Mesothelial cell of epicardium (in vitro differentiated cells): ENCODE measurements around the gene MXRA8. TPM values are rescaled to one million over a fixed set of nuclear protein-coding genes. Genes with fewer than 3 reads are reported as not detected.

Experiments used
- DNase-seq, 2 experiments: peaks; one replicate each; pipeline ENCODE4 v3.0.0; 2021; ENCODE audit warnings: low spot score in 2 of 2; ENCODE audit not compliant: unreplicated experiment in 2 of 2
- H3K27ac Mint-ChIP-seq: 2 replicates; pipeline ENCODE4 v1.8.0; 2021; ENCODE audit warnings: mixed read lengths
- H3K27me3 Mint-ChIP-seq: 2 replicates; pipeline ENCODE4 v1.8.0; 2021; ENCODE audit warnings: low read depth, mixed read lengths
- H3K36me3 Mint-ChIP-seq: 2 replicates; pipeline ENCODE4 v1.8.0; 2021; ENCODE audit warnings: mixed read lengths
- H3K4me1 Mint-ChIP-seq: 2 replicates; pipeline ENCODE4 v1.8.0; 2021; ENCODE audit warnings: mixed read lengths
- H3K4me3 Mint-ChIP-seq: 2 replicates; pipeline ENCODE4 v1.8.0; 2021; ENCODE audit warnings: mild to moderate bottlenecking, moderate library complexity, mixed read lengths
- H3K9me3 Mint-ChIP-seq: 2 replicates; pipeline ENCODE4 v1.8.0; 2021; ENCODE audit warnings: mixed read lengths
- total RNA-seq: library from RNA; stranded (reverse); gene quantifications from 3 replicates; pipeline ENCODE4 v1.2.1, GENCODE V29; 2021
- TF ChIP-seq, protein P1 (sequence below): fragments of 200-600 bp; sonication (generic); IDR thresholded peaks from one replicate; pipeline ENCODE4 v1.5.0; 2021; ENCODE audit warnings: antibody characterized with exemption; ENCODE audit not compliant: unreplicated experiment

MXRA8 gene
- total RNA-seq, 1 donor from 2014 or later, result 157 TPM

GRCh38 chr1:1332031-1332755 is 26.2 kb downstream of the MXRA8 start:
- Mint-ChIP-seq H3K36me3 (no peaks in the 10 kb centered on the region), H3K4me1 (peaks cover 3% of the 10 kb centered on the region)

GRCh38 chr1:1331068-1331965 is 27.0 kb downstream of the MXRA8 start, which contains the start of gene TAS1R3:
Gene TAS1R3 (plus strand): TSS chr1:1331280. CDS start chr1:1331346, 66 bp downstream.
- H3K27me3 Mint-ChIP-seq, result no peaks in the 10 kb centered on the region
- H3K27ac Mint-ChIP-seq, result no peak within 1 kb of the TSS
- H3K36me3 Mint-ChIP-seq, result no peaks in the 10 kb centered on the region
- no peaks in the 10 kb centered on the region for H3K9me3 Mint-ChIP-seq
- H3K4me1 Mint-ChIP-seq, result peaks cover 3% of the 10 kb centered on the region
- TF ChIP-seq, protein P1, sequence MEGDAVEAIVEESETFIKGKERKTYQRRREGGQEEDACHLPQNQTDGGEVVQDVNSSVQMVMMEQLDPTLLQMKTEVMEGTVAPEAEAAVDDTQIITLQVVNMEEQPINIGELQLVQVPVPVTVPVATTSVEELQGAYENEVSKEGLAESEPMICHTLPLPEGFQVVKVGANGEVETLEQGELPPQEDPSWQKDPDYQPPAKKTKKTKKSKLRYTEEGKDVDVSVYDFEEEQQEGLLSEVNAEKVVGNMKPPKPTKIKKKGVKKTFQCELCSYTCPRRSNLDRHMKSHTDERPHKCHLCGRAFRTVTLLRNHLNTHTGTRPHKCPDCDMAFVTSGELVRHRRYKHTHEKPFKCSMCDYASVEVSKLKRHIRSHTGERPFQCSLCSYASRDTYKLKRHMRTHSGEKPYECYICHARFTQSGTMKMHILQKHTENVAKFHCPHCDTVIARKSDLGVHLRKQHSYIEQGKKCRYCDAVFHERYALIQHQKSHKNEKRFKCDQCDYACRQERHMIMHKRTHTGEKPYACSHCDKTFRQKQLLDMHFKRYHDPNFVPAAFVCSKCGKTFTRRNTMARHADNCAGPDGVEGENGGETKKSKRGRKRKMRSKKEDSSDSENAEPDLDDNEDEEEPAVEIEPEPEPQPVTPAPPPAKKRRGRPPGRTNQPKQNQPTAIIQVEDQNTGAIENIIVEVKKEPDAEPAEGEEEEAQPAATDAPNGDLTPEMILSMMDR, result no peak
- H3K4me3 Mint-ChIP-seq, result no peak within 1 kb of the TSS
- DNase-seq, result no peak

More at GRCh38 chr1:1332031-1332755, 26.2 kb downstream of the MXRA8 start:
- no peak for DNase-seq
- no peaks in the 10 kb centered on the region for H3K9me3 Mint-ChIP-seq
- TF ChIP-seq, protein P1, result no peak
- no peaks in the 10 kb centered on the region for H3K27me3 Mint-ChIP-seq
- no peak overlapping the region for H3K27ac Mint-ChIP-seq
- H3K4me3 Mint-ChIP-seq, result no peak overlapping the region

- Mint-ChIP-seq H3K36me3 (no peaks in the 10 kb centered on the region), H3K4me3 (no peak overlapping the region), H3K27me3 (no peaks in the 10 kb centered on the region), H3K27ac (no peak overlapping the region), H3K9me3 (no peaks in the 10 kb centered on the region), H3K4me1 (peaks cover 5% of the 10 kb centered on the region)
- DNase-seq, result no peak
- TF ChIP-seq, protein P1, result no peak
Measured at GRCh38 chr1:1330366-1331067, 27.8 kb downstream of the MXRA8 start.

GRCh38 chr1:1329304-1330210 is 28.8 kb downstream of the MXRA8 start:
- H3K4me3 Mint-ChIP-seq, result no peak overlapping the region
- no peaks in the 10 kb centered on the region for H3K9me3 Mint-ChIP-seq
- no peak overlapping the region for H3K27ac Mint-ChIP-seq
- no peaks in the 10 kb centered on the region for H3K36me3 Mint-ChIP-seq
- TF ChIP-seq, protein P1, result no peak
- peaks cover 5% of the 10 kb centered on the region for H3K4me1 Mint-ChIP-seq
- no peak for DNase-seq
- no peaks in the 10 kb centered on the region for H3K27me3 Mint-ChIP-seq

DNA sequence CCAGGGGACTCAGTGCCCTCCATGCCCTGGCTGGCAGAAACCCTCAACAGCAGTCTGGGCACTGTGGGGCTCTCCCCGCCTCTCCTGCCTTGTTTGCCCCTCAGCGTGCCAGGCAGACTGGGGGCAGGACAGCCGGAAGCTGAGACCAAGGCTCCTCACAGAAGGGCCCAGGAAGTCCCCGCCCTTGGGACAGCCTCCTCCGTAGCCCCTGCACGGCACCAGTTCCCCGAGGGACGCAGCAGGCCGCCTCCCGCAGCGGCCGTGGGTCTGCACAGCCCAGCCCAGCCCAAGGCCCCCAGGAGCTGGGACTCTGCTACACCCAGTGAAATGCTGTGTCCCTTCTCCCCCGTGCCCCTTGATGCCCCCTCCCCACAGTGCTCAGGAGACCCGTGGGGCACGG is 30.1 kb downstream of the MXRA8 start:
- Mint-ChIP-seq H3K4me3 (no peak overlapping the region), H3K4me1 (peaks cover 11% of the 10 kb centered on the region), H3K9me3 (no peaks in the 10 kb centered on the region), H3K27me3 (no peaks in the 10 kb centered on the region), H3K27ac (no peak overlapping the region), H3K36me3 (no peaks in the 10 kb centered on the region)
- no peak for DNase-seq
- TF ChIP-seq, protein P1, result no peak
